ENCODE measurements around the gene TPD52L1. TPM values are rescaled to one million over a fixed set of nuclear protein-coding genes. Genes with fewer than 3 reads are reported as not detected.
A peak's percentile ranks its signal among the peaks of the same experiment; 100 is the strongest.

The TPD52L1 gene
- total RNA-seq, 1 donor from 2014 or later: 93.6 TPM

- H3K4me1 ChIP-seq: peaks cover 13 to 22% of the 10 kb centered on the region in 2 donors
- H3K27ac ChIP-seq: no peak overlapping the region
- H3K4me3 ChIP-seq: no peak overlapping the region
- H3K9me3 ChIP-seq: no peaks in the 10 kb centered on the region
- intact Hi-C loops (cut with DNase I): no loop called here
- no peaks in the 10 kb centered on the region for H3K27me3 ChIP-seq
- no peak for TF ChIP-seq CTCF (IDR thresholded peaks at IDR 0.05)
- no peaks in the 10 kb centered on the region for H3K36me3 ChIP-seq
- no peak for DNase-seq (ENCODE audit: low spot score in 2 of 2)
Measured at GRCh38 chr6:125219361-125219895, 65.9 kb downstream of the TPD52L1 start.

GRCh38 chr6:125220712-125221111 is 67.1 kb downstream of the TPD52L1 start:
- TF ChIP-seq CTCF (IDR thresholded peaks at IDR 0.05): no peak
- intact Hi-C loops (cut with DNase I): loop anchor here (5.0 kb wide), 1 partner anchor 42 kb away; no protein-coding TSS in a partner anchor
- H3K36me3 ChIP-seq: no peaks in the 10 kb centered on the region
- peak in 1 of 2 donors; percentile 75 for DNase-seq (ENCODE audit: low spot score in 2 of 2)
- H3K27me3 ChIP-seq: no peaks in the 10 kb centered on the region
- H3K9me3 ChIP-seq: no peaks in the 10 kb centered on the region
- H3K4me1 ChIP-seq: peaks cover 13 to 29% of the 10 kb centered on the region in 2 donors
- H3K27ac ChIP-seq: peak overlapping the region; percentile 80 to 90
- no peak overlapping the region for H3K4me3 ChIP-seq

- TF ChIP-seq CTCF (IDR thresholded peaks at IDR 0.05): no peak
- H3K4me3 ChIP-seq: no peak overlapping the region
- DNase-seq (ENCODE audit: low spot score in 2 of 2): no peak
- H3K9me3 ChIP-seq: no peaks in the 10 kb centered on the region
- H3K27me3 ChIP-seq: no peaks in the 10 kb centered on the region
- intact Hi-C loops (cut with DNase I): loop anchor here (5.0 kb wide), 1 partner anchor 40 kb away; no protein-coding TSS in a partner anchor
- H3K4me1 ChIP-seq: peaks cover 13 to 29% of the 10 kb centered on the region in 2 donors
- no peaks in the 10 kb centered on the region for H3K36me3 ChIP-seq
- peak overlapping the region; percentile 80 to 90 for H3K27ac ChIP-seq
Measured at GRCh38 chr6:125222531-125223455, 69.2 kb downstream of the TPD52L1 start.

GRCh38 chr6:125224231-125224861 is 70.8 kb downstream of the TPD52L1 start:
- no peak for DNase-seq (ENCODE audit: low spot score in 2 of 2)
- H3K4me3 ChIP-seq: no peak overlapping the region
- H3K36me3 ChIP-seq: no peaks in the 10 kb centered on the region
- no peaks in the 10 kb centered on the region for H3K27me3 ChIP-seq
- no peak for TF ChIP-seq CTCF (IDR thresholded peaks at IDR 0.05)
- intact Hi-C loops (cut with DNase I): loop anchor here (5.0 kb wide), 1 partner anchor 38 kb away; no protein-coding TSS in a partner anchor
- no peaks in the 10 kb centered on the region for H3K9me3 ChIP-seq
- H3K4me1 ChIP-seq: peaks cover 13 to 32% of the 10 kb centered on the region in 2 donors
- H3K27ac ChIP-seq: peak overlapping the region; percentile 80

- H3K9me3 ChIP-seq: no peaks in the 10 kb centered on the region
- H3K36me3 ChIP-seq: no peaks in the 10 kb centered on the region
- no peak for TF ChIP-seq CTCF (IDR thresholded peaks at IDR 0.05)
- H3K27me3 ChIP-seq: no peaks in the 10 kb centered on the region
- no peak overlapping the region for H3K4me3 ChIP-seq
- DNase-seq (ENCODE audit: low spot score in 2 of 2): no peak
- peaks cover 7 to 19% of the 10 kb centered on the region in 2 donors for H3K4me1 ChIP-seq
- intact Hi-C loops (cut with DNase I): no loop called here
- H3K27ac ChIP-seq: no peak overlapping the region
Measured at GRCh38 chr6:125227244-125227643, 73.7 kb downstream of the TPD52L1 start.
